Progenitor cell of endocrine pancreas (in vitro differentiated cells): Measurements from ENCODE around the gene BICDL2. TPM values are rescaled to one million over a fixed set of nuclear protein-coding genes. Genes with fewer than 3 reads are reported as not detected.

Experiments used
- DNase-seq: peaks from one replicate; pipeline ENCODE4 v3.0.0; 2021; ENCODE audit warnings: low spot score; ENCODE audit not compliant: unreplicated experiment
- H3K27ac Mint-ChIP-seq: 2 replicates; pipeline ENCODE4 v1.8.0; 2021; ENCODE audit warnings: mild to moderate bottlenecking, moderate library complexity, mixed read lengths
- H3K27me3 Mint-ChIP-seq: 2 replicates; pipeline ENCODE4 v1.8.0; 2021; ENCODE audit warnings: mixed read lengths
- H3K36me3 Mint-ChIP-seq: 2 replicates; pipeline ENCODE4 v1.8.0; 2022; ENCODE audit warnings: mixed read lengths; ENCODE audit not compliant: insufficient read depth
- H3K4me1 Mint-ChIP-seq: 2 replicates; pipeline ENCODE4 v1.8.0; 2021; ENCODE audit warnings: low read depth, mixed read lengths
- H3K4me3 Mint-ChIP-seq: 2 replicates; pipeline ENCODE4 v1.8.0; 2021; ENCODE audit warnings: low read depth, mild to moderate bottlenecking, moderate library complexity, mixed read lengths
- H3K9me3 Mint-ChIP-seq: 2 replicates; pipeline ENCODE4 v1.8.0; 2021; ENCODE audit warnings: low read depth, mixed read lengths
- total RNA-seq: library from RNA; stranded (reverse); gene quantifications from 2 replicates; pipeline ENCODE4 v1.2.1, GENCODE V29; 2021
- TF ChIP-seq, protein P1 (sequence below): fragments of 200-600 bp; sonication (generic); IDR thresholded peaks from one replicate; pipeline ENCODE4 v1.5.0; 2021; ENCODE audit warnings: antibody characterized with exemption, mild to moderate bottlenecking; ENCODE audit not compliant: unreplicated experiment

Gene BICDL2
- total RNA-seq, 1 donor from 2014 or later, result 10.4 TPM

DNA sequence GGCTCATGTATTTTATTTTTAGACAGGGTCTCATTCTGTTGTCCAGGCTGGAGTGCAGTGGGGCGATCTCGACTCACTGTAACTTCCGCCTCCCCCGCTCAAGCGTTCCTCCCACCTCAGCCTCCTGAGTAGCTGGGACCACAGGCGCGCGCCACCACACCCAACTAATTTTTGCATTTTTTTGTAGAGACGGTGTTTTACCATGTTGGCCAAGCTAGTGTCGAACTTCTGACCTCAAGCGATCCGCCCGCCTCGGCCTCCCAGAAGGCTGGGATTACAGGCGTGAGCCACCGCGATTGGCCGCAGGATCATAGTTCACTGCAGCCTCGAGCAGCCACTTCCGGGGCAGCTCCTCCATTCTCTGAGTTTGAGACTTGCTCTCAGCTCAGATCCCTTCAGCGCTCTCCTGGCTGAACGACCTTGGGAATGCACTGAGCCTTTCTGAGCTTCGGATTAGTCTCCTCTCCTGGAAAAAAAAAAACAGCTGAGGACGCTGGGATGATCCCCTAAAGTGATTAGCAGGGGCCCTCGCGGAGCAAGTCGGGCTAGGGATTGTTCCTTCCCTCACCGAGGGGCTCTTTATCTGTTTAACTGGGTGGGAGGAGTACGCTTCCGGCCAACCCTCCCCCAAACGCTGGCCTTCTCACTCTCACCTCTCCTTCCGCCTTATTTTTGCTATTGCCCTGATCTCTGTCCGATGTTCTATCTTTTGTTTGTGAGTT lies 55.4 kb downstream of the BICDL2 start:
- DNase-seq, result no peak
- no peaks in the 10 kb centered on the region for H3K9me3 Mint-ChIP-seq
- peak overlapping the region; percentile 79 for H3K4me3 Mint-ChIP-seq

DNA sequence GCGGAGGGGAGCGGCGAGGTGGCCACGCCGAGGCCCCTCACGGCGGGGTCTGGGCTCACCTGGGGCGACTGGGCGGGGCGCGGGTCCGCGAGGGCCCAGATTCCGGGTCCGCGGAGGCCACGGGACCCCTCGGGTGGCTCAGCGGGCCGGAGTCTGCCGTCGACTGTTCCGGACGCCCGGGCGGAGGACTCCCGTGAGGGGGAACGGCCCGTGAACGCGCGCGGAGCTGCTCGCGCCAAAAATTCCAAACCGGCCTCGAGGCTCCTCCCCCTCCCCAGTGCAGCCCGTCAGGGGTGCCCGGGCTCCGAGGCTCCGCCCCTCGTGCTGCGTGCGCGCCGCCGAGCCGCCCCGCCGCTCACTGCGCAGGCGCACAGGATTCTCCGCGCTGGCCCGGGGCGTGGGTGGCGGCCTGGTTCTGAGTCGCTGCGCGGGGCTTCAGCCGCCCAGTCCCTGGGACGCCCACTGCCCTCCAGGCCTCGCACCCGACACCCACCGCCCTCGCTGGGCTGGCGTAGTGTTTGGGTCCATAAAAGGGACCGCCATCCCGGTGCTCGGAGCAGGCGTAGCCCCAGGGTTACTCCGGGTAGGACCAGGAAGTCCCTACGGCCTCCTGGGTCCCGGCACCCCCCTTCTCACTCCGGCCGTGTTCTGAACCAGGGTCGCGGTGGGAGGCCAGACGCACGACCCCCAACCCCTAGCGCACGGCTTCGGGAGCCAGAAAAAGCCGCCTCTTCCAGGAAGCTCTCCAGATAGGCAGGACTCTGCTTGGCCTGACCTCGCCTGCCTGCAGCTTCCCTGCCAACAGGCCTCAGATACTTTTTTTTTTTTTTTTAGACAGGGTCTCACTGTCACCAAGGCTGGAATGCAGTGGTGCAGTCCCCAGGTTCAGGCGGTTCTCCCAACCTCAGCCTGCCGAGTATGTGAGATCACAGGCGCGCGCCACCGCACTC lies 56.2 kb downstream of the BICDL2 start, which contains the start of gene PKMYT1:
Gene PKMYT1 (minus strand): TSS at position 220 of the 950 bp plus-strand sequence. CDS start 789 bp downstream, outside the sequence.
- no peaks in the 10 kb centered on the region for H3K36me3 Mint-ChIP-seq
- H3K9me3 Mint-ChIP-seq, result no peaks in the 10 kb centered on the region
- H3K27me3 Mint-ChIP-seq, result peaks cover 6% of the 10 kb centered on the region
- peak within 1 kb of the TSS; percentile 79 for H3K4me3 Mint-ChIP-seq
- peak; percentile 89 for DNase-seq
- TF ChIP-seq, protein P1, sequence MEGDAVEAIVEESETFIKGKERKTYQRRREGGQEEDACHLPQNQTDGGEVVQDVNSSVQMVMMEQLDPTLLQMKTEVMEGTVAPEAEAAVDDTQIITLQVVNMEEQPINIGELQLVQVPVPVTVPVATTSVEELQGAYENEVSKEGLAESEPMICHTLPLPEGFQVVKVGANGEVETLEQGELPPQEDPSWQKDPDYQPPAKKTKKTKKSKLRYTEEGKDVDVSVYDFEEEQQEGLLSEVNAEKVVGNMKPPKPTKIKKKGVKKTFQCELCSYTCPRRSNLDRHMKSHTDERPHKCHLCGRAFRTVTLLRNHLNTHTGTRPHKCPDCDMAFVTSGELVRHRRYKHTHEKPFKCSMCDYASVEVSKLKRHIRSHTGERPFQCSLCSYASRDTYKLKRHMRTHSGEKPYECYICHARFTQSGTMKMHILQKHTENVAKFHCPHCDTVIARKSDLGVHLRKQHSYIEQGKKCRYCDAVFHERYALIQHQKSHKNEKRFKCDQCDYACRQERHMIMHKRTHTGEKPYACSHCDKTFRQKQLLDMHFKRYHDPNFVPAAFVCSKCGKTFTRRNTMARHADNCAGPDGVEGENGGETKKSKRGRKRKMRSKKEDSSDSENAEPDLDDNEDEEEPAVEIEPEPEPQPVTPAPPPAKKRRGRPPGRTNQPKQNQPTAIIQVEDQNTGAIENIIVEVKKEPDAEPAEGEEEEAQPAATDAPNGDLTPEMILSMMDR, result no peak
- peaks cover 15% of the 10 kb centered on the region for H3K4me1 Mint-ChIP-seq
- peak within 1 kb of the TSS; percentile 97 for H3K27ac Mint-ChIP-seq

More for the DNA sequence above, 55.4 kb downstream of the BICDL2 start:
- Mint-ChIP-seq H3K27ac (peak overlapping the region; percentile 97), H3K4me1 (peaks cover 15% of the 10 kb centered on the region), H3K36me3 (no peaks in the 10 kb centered on the region), H3K27me3 (peaks cover 6% of the 10 kb centered on the region)
- TF ChIP-seq, protein P1, result no peak

DNA sequence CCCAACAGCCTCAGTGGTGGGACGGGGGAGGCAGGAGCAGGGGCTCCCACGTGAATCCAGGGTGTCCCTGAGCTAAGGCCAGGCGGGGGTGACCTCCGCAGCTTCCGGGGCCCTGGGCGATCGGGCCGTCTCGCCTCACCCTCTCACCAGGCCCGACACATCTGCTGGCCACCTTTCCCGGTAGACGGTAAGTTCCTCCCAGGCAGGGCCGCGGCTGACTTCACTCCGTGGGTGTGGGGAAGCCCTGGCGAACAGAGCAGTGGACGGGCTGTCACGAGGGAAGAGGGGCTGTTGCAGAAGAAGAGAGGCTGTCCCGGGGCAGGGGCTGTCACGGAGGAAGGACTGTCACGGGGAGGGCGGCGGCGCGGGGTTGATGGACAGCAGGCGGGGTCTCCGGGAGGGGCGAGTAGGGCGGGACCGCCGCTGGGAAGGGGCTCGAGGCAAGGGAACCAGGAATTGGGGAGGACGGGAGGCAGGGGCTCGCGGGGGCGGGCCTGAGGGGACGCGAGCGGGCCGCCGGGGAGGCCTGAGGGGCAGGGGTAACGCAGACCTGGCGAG lies 57.0 kb downstream of the BICDL2 start:
- peaks cover 15% of the 10 kb centered on the region for H3K4me1 Mint-ChIP-seq
- no peak overlapping the region for H3K27ac Mint-ChIP-seq
- H3K9me3 Mint-ChIP-seq, result no peaks in the 10 kb centered on the region
- no peaks in the 10 kb centered on the region for H3K36me3 Mint-ChIP-seq
- TF ChIP-seq, protein P1, result no peak
- H3K4me3 Mint-ChIP-seq, result peak overlapping the region; percentile 74
- DNase-seq, result no peak
- H3K27me3 Mint-ChIP-seq, result peaks cover 6% of the 10 kb centered on the region

Other genes with a start within 250 kb of the BICDL2 start
- gene PRSS33, start 249.4 kb downstream of the BICDL2 start, total RNA-seq, result 0.27 and 0.31 TPM in 2 replicates
- not detected in 2 replicates for gene PRSS41, start 238.5 kb downstream of the BICDL2 start, total RNA-seq
- not detected in 2 replicates for gene PRSS21, start 219.7 kb downstream of the BICDL2 start, total RNA-seq
- gene ZG16B, start 206.6 kb downstream of the BICDL2 start, total RNA-seq, result not detected in 2 replicates
- 23.3 and 25.9 TPM in 2 replicates for gene PRSS22, start 178.8 kb downstream of the BICDL2 start, total RNA-seq
- gene FLYWCH2, start 153.7 kb downstream of the BICDL2 start, total RNA-seq, result 26.3 and 26.9 TPM in 2 replicates
- 19.5 and 20.7 TPM in 2 replicates for gene FLYWCH1, start 125.0 kb downstream of the BICDL2 start, total RNA-seq
- gene KREMEN2, start 72.7 kb downstream of the BICDL2 start, total RNA-seq, result 0.31 and 0.47 TPM in 2 replicates
- gene PAQR4, start 67.6 kb downstream of the BICDL2 start, total RNA-seq, result 13.0 and 13.1 TPM in 2 replicates
- 33.7 and 36.5 TPM in 2 replicates for gene PKMYT1, start 56.5 kb downstream of the BICDL2 start, total RNA-seq
- 2.2 and 2.9 TPM in 2 replicates for gene CLDN9, start 24.0 kb downstream of the BICDL2 start, total RNA-seq
- 563 and 578 TPM in 2 replicates for gene CLDN6, start 18.8 kb downstream of the BICDL2 start, total RNA-seq
- gene TNFRSF12A, start 16.6 kb downstream of the BICDL2 start, total RNA-seq, result 44.3 and 57.4 TPM in 2 replicates
- 22.4 and 25.3 TPM in 2 replicates for gene HCFC1R1, start 13.0 kb downstream of the BICDL2 start, total RNA-seq
- gene THOC6, start 12.9 kb downstream of the BICDL2 start, total RNA-seq, result 44.1 and 47.4 TPM in 2 replicates
- gene MMP25, start 9.6 kb upstream of the BICDL2 start, total RNA-seq, result 0.13 and 0.19 TPM in 2 replicates
- 2.9 and 4.6 TPM in 2 replicates for gene IL32, start 28.7 kb upstream of the BICDL2 start, total RNA-seq
- gene ZSCAN10, start 62.4 kb upstream of the BICDL2 start, total RNA-seq, result 0.33 and 0.34 TPM in 2 replicates
- gene ZNF205, start 75.6 kb upstream of the BICDL2 start, total RNA-seq, result 23.3 and 23.9 TPM in 2 replicates
- gene ZNF213, start 98.1 kb upstream of the BICDL2 start, total RNA-seq, result 13.1 and 13.4 TPM in 2 replicates
- not detected in 2 replicates for gene OR1F1, start 151.3 kb upstream of the BICDL2 start, total RNA-seq
- gene ZNF200, start 198.2 kb upstream of the BICDL2 start, total RNA-seq, result 11.2 and 11.9 TPM in 2 replicates
- not detected in 2 replicates for gene MEFV, start 219.7 kb upstream of the BICDL2 start, total RNA-seq
- gene ZNF263, start 246.5 kb upstream of the BICDL2 start, total RNA-seq, result 29.4 and 33.8 TPM in 2 replicates